GM21737 (cell line): ENCODE data around the gene TSHZ2.
"Not testable (repeated sequence)": the region's sequence is repeated elsewhere in the genome, so short reads cannot be mapped to it uniquely, and the experiment has no call there.

ENCODE experiments used
- ATAC-seq: cut with Tn5 transposase; IDR thresholded peaks from one replicate; pipeline ENCODE4 v1.9.1; 2021; ENCODE audit warnings: mild to moderate bottlenecking, moderate library complexity; ENCODE audit not compliant: unreplicated experiment

The TSHZ2 gene

DNA sequence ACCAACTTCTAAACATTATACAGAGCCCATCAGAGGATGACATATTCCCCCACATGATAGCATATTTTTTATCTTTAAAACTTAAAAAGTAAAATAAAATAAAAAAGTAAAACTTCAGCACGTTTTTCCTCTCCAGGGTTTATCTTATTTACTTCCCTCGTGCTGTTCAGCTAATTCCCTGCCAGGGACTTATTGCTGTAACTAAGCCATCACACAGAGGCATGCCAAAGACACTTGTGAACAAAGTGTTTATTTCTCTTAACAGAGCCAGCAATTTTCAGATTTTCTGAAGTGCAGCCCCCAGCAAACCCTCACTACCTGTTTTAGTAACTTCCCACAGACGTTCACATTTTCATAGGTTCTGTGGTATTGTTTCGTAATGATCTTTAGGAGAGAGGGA is 327.7 kb downstream of the TSHZ2 start:
- ATAC-seq, result no peak

DNA sequence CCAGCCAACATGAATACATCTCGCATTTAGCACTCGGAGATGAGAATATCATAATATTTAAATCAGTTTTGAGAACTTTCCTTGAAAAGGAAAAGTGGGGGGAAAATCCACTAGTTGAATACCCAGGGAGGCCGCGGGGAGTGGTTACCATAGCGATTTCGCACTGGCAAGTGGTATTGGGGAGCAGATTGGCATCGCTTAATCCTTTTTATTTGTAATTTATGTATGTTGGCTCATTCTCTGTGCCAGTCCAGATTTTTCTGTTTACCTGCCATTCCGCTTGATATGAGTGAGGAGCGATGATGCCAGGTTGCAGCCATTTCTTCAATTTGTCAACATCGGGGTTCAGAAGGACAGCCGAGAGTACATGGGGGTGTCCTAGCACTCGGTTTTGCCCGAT is 329.7 kb downstream of the TSHZ2 start:
- ATAC-seq, result no peak

DNA sequence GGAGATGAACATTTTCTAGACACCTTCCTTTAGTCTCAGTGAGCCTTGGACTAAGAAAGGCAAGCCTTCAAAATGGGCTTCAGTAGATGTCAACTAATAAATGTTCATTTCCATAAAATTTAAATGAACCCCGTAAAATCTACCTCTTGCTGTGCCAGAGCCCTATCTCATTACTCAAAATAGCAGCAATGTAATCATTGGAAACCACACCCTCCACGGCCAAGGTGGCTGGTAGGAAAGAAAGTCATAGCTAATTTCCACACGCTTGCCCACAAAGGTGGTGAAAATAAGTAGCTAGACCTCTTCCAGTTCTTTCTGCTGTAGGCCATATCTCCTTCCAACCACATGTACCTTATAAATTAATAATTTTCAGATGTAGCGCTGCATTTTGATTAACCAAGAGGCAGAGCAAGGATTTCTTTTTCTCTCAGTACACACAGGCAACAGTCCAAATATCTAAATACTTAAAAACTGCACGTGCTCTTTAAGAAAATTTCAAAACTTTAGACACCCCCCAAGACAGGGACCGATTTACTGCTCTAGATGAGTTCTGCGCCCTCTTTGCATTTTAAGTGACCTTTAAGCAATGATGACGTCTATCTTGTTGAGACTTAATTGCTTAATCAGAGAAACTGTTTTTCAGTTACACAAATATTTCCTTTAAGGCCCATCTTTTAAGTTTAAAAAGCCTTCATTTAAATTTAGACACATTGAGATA is 330.7 kb downstream of the TSHZ2 start:
- no peak for ATAC-seq

DNA sequence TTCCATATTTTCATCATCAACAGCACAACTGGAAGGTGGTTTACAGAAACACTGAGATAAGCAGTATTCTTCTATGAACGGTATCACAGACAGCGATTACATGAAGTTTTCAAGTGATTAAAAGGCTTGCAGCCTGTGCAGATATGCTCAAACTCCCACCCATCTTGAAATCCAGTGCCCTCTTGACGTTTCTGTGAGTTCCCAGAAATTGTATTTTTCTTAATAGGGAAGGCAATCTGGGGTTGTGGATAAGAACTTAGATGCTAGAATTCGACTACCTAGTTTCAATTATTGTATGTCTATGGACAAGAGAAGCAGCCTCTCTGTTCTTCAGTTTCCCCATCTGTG is 331.2 kb downstream of the TSHZ2 start:
- no peak for ATAC-seq

DNA sequence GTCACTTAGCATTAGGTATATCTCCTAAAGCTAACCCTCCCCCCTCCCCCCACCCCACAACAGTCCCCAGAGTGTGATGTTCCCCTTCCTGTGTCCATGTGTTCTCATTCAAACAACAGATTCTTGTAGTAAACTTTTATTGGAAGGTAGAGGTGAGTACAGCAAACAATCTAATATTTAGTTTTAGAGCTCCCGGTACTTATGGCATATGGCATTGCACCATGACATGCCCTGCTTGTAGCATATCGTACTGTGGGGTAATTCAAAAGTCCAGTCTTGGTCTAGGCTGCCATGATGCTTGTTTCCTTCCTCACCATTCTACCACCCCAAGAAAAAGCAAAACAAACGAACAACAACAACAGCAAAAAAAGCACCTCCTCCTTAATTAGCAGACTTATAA is 332.0 kb downstream of the TSHZ2 start:
- ATAC-seq, result no peak

DNA sequence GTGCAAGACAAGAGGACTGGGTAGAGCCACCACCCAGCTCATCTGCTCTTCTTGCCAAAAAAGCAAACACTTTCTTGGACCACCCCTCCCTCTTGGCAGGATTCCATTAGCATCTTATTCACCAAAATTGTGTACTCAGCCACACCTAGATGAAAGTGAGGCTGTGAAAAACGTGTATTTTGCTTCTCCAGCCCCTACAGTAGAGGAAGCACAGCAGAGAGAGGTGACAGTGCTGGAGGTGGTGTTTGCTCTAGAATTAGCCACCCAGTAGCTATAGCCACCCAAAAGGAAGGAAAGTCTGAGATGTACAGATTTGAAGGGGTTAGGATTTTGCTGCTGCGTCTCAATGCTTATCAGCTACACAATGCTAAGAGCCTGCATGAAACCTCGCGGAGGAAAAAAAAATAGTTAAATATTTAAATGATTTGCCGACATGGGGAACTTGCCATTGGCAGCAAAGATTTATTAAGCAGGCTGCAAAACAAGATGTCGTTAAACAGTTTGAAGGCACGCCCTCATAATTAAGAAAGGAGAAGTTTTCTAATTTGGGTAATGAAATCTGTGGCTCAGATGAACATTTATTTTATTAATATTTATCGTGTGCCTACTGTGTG is 334.1 kb downstream of the TSHZ2 start:
- ATAC-seq, result no peak

DNA sequence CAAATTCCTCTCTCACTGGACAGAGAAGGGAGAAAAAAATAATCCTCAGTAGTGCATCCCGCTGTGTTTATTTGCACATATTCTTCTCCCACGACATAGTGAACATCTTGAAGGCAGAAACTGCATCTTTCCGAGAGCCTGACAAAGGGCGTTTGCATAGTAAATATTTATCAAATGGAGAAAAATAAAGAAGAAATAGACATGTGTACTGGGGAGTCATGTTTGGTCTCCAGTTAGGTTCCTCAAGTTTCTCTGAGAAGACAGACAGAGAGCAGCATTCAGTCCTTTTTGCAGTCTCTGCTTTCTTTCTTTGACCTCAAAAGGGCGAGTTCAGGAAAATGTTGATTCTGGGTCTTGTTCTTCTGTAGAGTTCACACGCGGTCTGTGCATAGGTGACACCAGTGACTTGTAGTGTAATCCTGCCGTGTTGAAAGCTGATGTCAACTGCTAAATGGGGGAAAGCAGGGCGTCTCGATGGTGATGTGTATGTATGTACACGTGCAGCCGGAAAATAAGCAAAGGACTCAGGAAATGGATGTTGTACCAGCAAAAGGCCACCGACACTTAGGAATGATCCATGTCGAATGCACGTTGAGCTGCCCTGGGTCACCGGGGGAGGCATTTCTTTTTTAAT is 335.9 kb downstream of the TSHZ2 start:
- ATAC-seq, result no peak

DNA sequence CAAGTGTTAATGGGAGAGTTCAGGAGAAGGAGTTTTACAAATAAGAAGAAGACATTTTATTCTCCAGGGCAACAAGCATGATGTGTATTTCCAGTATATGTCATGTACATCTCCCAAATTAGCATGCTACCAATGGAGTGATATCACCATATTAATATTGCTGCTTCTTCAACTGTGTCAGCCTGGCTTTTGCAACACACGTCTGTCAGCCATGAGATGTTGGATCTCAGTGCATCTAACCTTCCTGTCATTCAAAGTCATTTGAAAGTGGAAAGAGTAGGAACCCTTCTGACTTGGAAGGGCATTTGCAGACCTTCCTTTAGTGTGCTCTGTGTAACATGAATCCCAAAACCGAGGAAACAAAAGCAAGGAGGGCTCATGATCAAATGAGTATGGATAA is 337.4 kb downstream of the TSHZ2 start:
- ATAC-seq, result no peak

DNA sequence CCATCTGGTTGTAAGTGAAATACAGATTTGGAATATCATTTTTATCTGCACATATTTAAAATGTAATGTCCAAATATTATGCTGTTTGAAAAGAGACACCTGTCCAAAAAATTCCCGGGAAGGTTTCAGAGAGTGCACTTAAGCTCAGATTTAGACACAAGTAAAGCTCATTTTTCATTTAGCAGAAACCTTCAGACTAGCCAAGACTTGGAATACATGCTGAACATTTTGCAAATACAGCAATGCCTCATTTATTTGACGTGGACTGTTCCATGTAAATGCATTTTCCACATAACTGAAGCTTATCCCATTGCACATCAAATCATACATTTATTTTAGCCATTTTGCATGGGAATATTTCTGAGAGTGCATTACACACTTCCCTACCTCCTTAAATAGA is 340.8 kb downstream of the TSHZ2 start:
- no peak for ATAC-seq

DNA sequence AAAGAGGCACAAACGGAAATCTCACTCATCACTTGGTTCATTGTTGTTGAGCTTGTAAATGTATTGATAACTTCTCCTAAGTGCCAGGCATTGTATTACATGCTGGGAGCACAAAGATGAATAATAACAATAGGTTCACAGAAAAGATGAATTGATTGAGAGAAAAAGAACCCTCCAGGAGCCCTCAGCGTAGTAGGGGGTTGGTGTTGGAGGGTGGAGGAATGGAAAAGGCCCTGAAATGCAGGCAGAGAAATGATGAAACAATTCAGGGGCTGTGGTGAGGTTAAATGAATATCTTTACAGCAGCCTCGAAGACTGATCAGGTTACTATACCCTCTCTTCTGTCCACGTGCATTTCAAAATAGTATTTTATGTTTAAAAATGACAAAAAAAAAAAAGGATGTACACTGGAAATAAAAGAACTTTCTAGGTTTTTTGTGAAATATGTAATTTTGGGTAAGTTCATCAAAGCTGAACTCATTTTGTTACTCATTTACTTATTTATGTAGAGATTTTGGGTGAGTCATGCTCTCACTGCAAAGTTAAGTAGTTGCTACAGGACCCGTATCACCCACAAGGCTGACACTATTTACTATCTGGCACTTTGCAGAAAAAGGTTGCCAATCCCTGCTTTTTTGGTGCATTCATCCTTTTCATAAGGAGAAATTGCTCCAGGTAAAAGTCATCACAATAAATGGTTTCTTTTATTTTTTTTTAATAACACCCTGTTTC is 344.2 kb downstream of the TSHZ2 start:
- ATAC-seq, result no peak

DNA sequence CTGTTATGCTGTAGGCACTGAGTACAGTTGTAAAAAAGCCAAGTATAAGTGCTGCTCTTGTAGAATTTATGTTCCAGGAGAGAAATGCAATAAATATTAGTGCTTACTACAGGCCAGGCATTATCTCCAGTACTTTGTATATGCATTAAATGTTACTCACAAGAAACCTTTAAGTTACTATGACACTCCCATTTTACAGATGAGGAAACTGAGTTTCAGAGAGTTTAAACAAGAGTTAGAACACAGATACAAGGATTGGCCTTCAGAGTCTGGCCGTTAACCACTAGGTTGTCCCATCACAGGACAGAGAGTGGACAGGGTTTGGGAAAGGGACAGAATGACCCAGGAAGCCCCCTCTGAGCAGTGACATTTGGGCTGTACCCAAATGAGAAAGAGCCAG is 347.0 kb downstream of the TSHZ2 start:
- ATAC-seq, result no peak

DNA sequence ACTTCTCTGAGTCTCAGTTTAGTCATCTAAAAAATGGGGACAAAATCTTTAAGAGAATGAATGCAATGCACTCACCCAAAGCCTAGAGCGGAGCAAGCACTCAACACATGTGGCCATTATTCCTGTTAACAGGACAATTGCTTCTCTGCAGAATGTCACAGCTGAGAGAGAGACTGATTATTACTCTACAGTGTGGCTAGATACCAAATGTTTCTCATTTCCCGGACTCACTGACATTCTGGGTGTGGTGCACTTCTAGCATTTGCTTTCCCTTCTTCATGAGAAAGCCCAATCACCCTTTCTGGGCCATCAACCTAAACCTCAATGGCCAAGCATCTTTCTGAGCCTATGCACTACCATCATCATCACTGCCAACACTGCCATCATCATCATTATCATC is 347.6 kb downstream of the TSHZ2 start:
- no peak for ATAC-seq

DNA sequence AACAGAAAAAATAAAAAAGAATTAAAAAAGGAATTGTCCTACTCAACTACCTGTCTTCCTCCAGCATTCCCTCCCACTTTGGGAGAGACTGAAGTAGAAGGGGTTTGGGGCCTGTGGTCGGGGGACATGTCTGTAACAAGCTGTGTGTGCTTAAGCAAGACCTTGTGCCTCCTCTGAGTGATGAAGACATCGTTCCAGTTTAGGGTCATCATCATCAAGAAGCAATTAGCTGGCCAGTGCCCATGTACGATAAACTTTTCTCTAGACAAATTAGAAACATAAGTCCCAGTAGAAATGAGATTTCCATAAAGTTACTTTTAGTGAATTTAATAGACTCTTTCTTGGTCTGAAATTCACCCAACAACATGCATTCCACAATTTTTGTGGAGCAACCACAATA is 348.5 kb downstream of the TSHZ2 start:
- ATAC-seq, result no peak

DNA sequence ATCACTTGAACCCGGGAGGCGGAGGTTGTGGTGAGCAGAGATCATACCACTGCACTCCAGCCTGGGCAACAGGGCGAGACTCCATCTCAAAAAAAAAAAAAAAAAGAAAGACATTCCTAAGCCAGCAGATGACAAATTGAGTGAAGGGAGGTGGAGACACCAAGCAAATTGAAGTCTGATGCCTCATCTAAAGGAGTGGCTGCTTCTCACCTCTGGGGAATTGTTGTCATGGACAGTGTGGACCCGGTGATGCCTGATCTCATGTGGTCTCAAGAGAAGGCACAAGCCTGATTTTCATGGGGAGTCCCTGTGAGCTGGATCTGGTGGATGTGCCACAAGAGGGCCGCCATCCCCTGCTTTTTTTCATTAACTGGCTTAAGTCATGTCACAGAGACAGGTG is 349.4 kb downstream of the TSHZ2 start:
- ATAC-seq, result no peak

DNA sequence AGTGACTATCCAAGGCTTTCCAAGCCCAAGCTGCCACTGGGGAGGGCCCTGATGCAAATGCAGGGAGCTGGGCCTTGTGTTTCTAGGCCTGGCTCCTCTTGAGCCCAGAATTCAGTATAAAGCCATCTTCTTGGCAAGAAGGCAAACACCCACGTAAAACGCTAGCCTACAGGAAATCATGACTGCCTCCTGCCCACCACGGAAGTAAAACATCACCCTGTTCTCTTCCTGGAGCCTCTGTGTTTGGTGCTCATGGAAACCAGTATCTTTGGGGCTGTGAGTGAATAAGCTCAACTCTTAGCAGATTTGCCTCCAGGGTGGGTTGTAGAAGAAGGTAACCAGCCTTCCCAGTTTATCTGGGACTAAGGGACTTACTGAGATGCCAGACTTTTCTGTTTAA is 350.5 kb downstream of the TSHZ2 start:
- no peak for ATAC-seq

DNA sequence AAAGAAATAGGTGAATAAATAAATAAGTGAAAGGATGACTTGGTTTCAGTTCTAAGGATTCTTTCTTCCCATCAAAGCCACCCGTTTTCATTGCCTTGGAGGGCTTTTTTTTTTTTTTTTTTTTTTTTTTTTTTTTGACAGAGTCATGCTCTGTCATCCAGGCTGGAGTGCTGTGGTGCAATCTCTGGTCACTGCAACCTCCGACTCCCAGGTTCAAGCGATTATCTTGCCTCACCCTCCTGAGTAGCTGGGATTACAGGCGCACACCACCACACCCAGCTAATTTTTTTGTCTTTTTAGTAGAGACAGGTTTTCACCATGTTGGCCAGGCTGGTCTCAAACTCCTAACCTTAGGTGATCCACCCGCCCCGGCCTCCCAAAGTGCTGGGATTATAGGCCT is 351.3 kb downstream of the TSHZ2 start:
- not testable (repeated sequence) for ATAC-seq

DNA sequence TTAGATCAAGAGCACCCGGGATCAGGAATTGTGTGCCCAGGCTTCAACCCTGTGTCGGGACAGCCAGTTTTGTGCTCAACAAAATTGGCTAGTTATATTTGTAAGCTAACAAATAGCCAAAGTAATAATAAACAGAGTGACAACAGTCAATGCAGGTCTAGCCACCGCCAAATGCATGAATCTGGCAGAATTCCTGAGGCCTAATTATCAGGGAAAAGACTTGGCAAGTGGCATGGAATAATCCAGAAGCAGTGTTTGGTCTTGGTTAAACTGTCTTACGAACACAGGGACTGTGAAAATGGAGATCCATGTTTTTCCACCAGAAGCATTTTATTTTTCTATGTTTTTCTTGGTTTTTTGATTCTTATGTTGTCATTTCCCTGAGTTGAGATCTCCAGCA is 352.7 kb downstream of the TSHZ2 start:
- ATAC-seq, result no peak

DNA sequence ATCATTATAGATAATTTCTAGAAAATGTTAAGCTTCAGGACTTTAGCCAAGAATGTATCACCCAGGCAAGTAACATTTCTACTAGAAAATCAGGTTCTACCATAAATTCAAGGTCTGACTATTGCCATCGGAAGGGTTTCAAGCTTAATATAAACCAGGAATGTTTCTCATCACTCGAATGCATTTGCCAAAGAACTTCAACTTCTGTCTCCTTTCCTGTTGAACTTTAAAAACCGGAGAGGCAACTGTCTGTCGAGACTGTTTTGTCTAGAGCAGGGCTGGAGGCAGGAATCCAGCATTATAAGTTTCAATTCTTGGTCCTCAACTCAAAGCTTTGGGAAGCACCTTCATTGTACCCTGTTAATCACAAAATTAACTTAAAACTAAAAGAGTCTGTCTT is 356.8 kb downstream of the TSHZ2 start:
- no peak for ATAC-seq

DNA sequence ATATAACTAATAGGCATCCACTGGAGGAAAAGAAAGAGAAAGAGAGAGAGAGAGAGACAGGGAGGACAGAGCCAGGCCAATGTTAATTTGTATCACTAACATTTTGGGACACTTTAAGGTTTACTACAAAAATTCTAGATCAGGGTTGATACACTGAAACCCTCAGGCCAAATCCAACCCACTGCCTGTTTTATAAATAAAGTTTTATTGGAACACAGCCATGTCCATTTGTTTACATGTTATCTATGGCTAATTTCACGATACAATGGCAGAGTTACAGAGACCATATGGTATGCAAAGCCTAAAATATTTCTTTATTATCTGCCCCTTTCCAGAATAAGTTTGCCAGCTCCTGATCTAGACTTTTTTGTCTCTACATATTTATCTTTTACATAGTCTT is 357.6 kb downstream of the TSHZ2 start:
- no peak for ATAC-seq

DNA sequence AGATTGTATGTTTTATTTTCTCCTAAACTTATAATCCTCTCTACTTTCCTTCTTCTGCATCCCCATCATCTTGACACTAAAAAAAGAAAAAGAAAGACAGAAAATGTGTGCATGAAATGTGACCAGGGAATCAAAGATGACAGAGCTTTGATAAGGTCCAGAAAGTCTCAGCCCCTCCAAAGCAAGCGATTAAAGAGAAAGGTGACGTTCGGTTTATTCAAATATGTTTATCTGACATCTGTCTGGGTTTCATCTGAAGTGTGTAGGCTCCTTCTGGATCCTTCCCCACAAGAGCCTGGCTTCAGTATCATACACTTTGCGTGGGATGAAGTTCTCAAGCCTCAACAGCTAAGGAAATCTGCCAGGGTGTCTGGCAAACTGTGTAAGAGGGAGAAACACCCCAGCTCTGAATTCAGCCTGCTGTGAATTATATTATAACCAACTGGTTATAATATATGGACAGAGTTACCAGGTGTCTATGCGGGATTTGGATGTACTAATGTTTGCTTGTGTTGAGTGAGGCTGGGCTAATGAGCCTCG is 358.5 kb downstream of the TSHZ2 start:
- ATAC-seq, result no peak

DNA sequence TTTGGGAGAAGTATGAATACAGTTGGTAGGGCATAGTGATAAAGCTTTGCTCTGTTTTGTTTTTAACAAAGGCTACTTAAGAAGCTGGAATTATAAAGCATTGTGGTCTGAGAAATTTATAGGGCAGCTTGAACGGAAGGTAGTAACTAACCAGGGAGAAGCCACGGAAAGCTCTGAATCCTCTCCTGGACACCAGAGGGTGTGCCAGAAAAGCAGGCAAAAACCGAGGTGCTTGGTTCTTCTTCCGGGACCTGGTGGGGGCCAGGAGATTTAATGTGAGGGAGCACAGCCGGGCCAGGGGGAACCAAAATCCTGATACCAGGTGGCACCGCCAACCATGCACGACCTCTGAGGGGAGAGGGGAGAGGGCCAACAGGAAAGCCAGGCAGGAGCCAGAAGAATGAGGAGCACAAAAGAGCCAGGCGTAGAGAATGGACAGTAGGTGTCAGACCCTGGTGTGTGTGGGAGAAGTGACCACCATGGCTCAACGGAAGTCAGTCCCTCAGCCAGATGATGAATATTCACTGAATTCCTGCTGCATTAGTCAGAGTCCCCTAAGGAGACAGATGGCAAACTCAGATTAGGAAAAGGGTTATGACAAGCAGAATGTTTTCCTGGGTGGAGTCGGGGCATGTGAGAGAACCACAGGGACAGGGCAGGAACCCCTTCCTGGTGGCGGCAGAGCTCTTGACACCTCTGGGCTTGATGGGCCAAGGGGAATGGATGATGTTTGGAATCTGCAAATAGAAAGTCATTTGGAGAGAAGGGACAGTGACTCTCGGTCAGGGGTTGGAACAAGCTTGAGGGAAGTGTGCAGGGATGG is 359.2 kb downstream of the TSHZ2 start:
- ATAC-seq, result no peak
